ENCODE results near the gene NOC3L.

- TF ChIP-seq CTCF (IDR thresholded peaks at IDR 0.05 in 2 of 3, conservative IDR thresholded peaks at IDR 0.05 in 1 of 3; ENCODE audit: insufficient read depth in 2 of 3, low read depth in 1 of 3, low read length in 3 of 3) (no peak), NR2C1 (IDR thresholded peaks at IDR 0.05) (no peak), NR2C1 (tag; IDR thresholded peaks at IDR 0.05) (no peak), NFXL1 (CRISPR knock-in tag; IDR thresholded peaks at IDR 0.05) (no peak), RFX5 (IDR thresholded peaks at IDR 0.05; ENCODE audit: low read depth, low read length) (no peak), VEZF1 (CRISPR knock-in tag; IDR thresholded peaks at IDR 0.05) (no peak), ZBTB33 (CRISPR knock-in tag; IDR thresholded peaks at IDR 0.05) (no peak)
Measured at GRCh38 chr10:94287336-94287735, 75.4 kb downstream of the NOC3L start.
